GM13976 (cell line): Measurements from ENCODE around the gene ACAA2.
"Not testable (repeated sequence)": the region's sequence is repeated elsewhere in the genome, so short reads cannot be mapped to it uniquely, and the experiment has no call there.

Source experiments
- DNase-seq: peaks from one replicate; pipeline ENCODE4 v3.0.0; 2012; ENCODE audit warnings: low spot score
- CTCF ChIP-seq: IDR thresholded peaks from 2 replicates; pipeline ENCODE4 v1.5.1; 2012; ENCODE audit warnings: borderline replicate concordance, mild to moderate bottlenecking; ENCODE audit not compliant: insufficient read depth; ENCODE audit errors: extremely low read depth, missing control alignments, control extremely low read depth
- in situ Hi-C: fragments of 300-500 bp; cut with MboI; formaldehyde crosslinking; loops from one replicate; pipeline ENCODE4 v1.12.0; 2022; ENCODE audit warnings: low sequenced_read_pairs, mixed read lengths, inconsistent platforms; ENCODE audit not compliant: unreplicated experiment

The ACAA2 gene

GRCh38 chr18:49798001-49798400 is 15.3 kb downstream of the ACAA2 start:
- no peak for DNase-seq
- in situ Hi-C loops = no loop called here
- TF ChIP-seq CTCF = no peak

GRCh38 chr18:49795612-49796552 is 17.5 kb downstream of the ACAA2 start:
- in situ Hi-C loops = no loop called here
- no peak for DNase-seq
- TF ChIP-seq CTCF = no peak

- in situ Hi-C loops = no loop called here
- DNase-seq = no peak
- no peak for TF ChIP-seq CTCF
Measured at GRCh38 chr18:49794743-49795142, 18.6 kb downstream of the ACAA2 start.

- DNase-seq, in situ Hi-C loops: not testable (repeated sequence)
Measured at GRCh38 chr18:49789560-49790134, 23.7 kb downstream of the ACAA2 start.

GRCh38 chr18:49788327-49788898 is 24.9 kb downstream of the ACAA2 start:
- TF ChIP-seq CTCF = no peak
- in situ Hi-C loops = no loop called here
- no peak for DNase-seq

- no peak for DNase-seq
- TF ChIP-seq CTCF = no peak
- in situ Hi-C loops = no loop called here
Measured at GRCh38 chr18:49786019-49786720, 27.2 kb downstream of the ACAA2 start.
